Measurements from ENCODE around the gene BTBD18. TPM values are rescaled to one million over a fixed set of nuclear protein-coding genes. Genes with fewer than 3 reads are reported as not detected.
A peak's percentile ranks its signal among the peaks of the same experiment; 100 is the strongest.

BTBD18 gene
- polyA plus RNA-seq, 3 donors: 0.10 TPM; not detected in 2

DNA sequence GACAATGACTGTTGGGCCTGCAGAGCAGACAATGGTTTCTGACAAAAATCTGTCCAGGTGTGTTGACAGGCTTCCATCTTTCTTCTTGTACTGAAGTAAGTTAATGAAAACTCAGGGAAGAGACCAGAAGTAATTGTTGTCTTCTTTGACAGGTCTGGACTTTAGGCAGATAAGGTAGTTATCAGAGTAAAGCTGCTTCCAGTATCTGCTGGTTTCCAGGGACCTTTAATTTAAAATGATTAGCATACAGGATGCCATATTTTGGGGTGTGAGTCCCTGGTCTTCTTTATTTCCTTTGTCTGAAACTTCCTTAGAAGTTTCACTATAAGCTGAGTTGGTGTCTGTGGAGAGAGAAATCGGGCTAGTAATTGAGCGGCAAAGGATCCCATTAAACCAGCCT lies 37.8 kb downstream of the BTBD18 start:
- H3K4me1 Mint-ChIP-seq: peaks cover 30% of the 10 kb centered on the region
- H2AFZ ChIP-seq (ENCODE audit: insufficient read depth, low read depth, low read length, poor library complexity, severe bottlenecking): no peak overlapping the region
- peaks cover 22 to 31% of the 10 kb centered on the region in 2 donors for H3K4me1 ChIP-seq (ENCODE audit: control insufficient read depth in 1 of 2, insufficient read depth in 2 of 2, low read length in 2 of 2)
- H3K27ac ChIP-seq (ENCODE audit: low read depth in 1 of 2, low read length in 2 of 2): no peak overlapping the region
- no peak overlapping the region for H3K9ac ChIP-seq (ENCODE audit: insufficient read depth, low read length, poor library complexity, severe bottlenecking)
- H3K4me2 ChIP-seq (replicated peaks; ENCODE audit: extremely low read depth, low read length, poor library complexity, severe bottlenecking): peak overlapping the region; percentile 95
- TF ChIP-seq, protein P1, sequence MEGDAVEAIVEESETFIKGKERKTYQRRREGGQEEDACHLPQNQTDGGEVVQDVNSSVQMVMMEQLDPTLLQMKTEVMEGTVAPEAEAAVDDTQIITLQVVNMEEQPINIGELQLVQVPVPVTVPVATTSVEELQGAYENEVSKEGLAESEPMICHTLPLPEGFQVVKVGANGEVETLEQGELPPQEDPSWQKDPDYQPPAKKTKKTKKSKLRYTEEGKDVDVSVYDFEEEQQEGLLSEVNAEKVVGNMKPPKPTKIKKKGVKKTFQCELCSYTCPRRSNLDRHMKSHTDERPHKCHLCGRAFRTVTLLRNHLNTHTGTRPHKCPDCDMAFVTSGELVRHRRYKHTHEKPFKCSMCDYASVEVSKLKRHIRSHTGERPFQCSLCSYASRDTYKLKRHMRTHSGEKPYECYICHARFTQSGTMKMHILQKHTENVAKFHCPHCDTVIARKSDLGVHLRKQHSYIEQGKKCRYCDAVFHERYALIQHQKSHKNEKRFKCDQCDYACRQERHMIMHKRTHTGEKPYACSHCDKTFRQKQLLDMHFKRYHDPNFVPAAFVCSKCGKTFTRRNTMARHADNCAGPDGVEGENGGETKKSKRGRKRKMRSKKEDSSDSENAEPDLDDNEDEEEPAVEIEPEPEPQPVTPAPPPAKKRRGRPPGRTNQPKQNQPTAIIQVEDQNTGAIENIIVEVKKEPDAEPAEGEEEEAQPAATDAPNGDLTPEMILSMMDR (IDR thresholded peaks at IDR 0.05): no peak
- H3K27ac Mint-ChIP-seq: no peak overlapping the region
- peaks cover 75% of the 10 kb centered on the region for H3K79me2 ChIP-seq (ENCODE audit: insufficient read depth, low read length)
- WGBS (ENCODE audit: insufficient coverage): no CpG with 5 or more reads among the region's 2 CpGs
- peaks cover 17% of the 10 kb centered on the region for H4K20me1 ChIP-seq (ENCODE audit: insufficient read depth, low read length)
- peaks cover 9 to 22% of the 10 kb centered on the region in 2 donors for H3K36me3 Mint-ChIP-seq
- H3K4me3 Mint-ChIP-seq: peak overlapping the region in 1 of 2 donors; percentile 98
- intact Hi-C loops (cut with micrococcal nuclease): loop anchor here (2.0 to 5.0 kb wide), 3 partner anchors 45 to 83 kb away; partner anchors contain the start of gene ZDHHC5 (in 1 of the 2)
- peaks cover 0 to 2% (median 2%) of the 10 kb centered on the region in 3 donors for H3K27me3 Mint-ChIP-seq (ENCODE audit: low read depth in 3 of 3)
- H3K9me3 Mint-ChIP-seq: no peaks in the 10 kb centered on the region
- H3K4me3 ChIP-seq (replicated peaks in 1 of 3; ENCODE audit: low read depth in 2 of 3, low read length in 3 of 3): peak overlapping the region in 1 of 3 experiments; percentile 96
- no peaks in the 10 kb centered on the region for H3K9me3 ChIP-seq (replicated peaks in 1 of 2; ENCODE audit: control insufficient read depth in 1 of 2, insufficient read depth in 1 of 2, low read length in 2 of 2)
- H3K27me3 ChIP-seq (ENCODE audit: control insufficient read depth in 2 of 2, insufficient read depth in 2 of 2, low read length in 2 of 2): no peaks in the 10 kb centered on the region
- H3K36me3 ChIP-seq (replicated peaks in 1 of 2; ENCODE audit: control insufficient read depth in 1 of 2, insufficient read depth in 2 of 2, low read length in 2 of 2): peaks cover 3% of the 10 kb centered on the region in 2 donors
- no peak for DNase-seq

DNA sequence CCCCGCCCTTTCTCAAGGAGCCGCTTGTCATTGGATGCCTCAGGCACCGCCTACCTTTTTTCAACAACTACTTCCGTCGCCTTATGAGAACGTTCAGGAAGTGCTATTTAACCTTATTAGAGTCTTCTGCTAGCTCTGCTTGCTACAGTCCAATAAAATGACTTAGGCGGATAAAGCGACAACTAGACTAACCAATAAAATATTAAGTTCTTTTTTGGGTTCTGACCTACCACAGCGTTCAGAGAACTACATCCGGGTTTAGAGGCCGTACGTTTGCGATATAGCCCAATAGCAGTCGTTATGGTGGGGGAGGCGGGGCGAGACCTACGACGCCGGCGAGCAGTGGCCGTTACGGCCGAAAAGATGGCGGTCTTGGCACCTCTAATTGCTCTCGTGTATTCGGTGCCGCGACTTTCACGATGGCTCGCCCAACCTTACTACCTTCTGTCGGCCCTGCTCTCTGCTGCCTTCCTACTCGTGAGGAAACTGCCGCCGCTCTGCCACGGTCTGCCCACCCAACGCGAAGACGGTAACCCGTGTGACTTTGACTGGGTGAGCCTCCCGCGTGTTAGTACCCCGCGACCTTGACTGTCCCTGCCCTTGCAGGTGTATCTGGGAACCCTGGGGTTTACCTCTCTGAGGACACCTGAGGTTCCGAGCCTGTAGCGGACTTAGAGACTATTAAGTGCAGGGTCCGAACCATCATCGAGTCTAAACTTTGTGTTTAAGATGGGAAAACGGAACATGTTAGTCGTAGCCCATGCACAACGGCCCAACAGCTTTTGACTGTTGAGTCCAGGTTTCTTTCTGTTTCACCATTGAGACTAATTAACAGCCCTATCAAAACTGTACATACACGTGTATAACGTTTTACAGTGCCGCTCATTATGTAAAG lies 39.1 kb downstream of the BTBD18 start, which contains the start of gene TMX2:
TSS of gene TMX2 (plus strand) at position 338 of the 895 bp plus-strand sequence. CDS start at position 364, 26 bp downstream.
- H3K4me3 ChIP-seq (replicated peaks in 1 of 3; ENCODE audit: low read depth in 2 of 3, low read length in 3 of 3): peak within 1 kb of the TSS; percentile 72 to 100 (median 96)
- Mint-ChIP-seq H3K4me1 (peaks cover 32% of the 10 kb centered on the region), H3K4me3 (peak within 1 kb of the TSS; percentile 98), H3K36me3 (peaks cover 7 to 16% of the 10 kb centered on the region in 2 donors), H3K27ac (peak within 1 kb of the TSS; percentile 95 to 99 (median 98)), H3K27me3 (ENCODE audit: low read depth in 3 of 3) (peaks cover 0 to 2% (median 2%) of the 10 kb centered on the region in 3 donors), H3K9me3 (no peaks in the 10 kb centered on the region)
- peak within 1 kb of the TSS; percentile 97 for H2AFZ ChIP-seq (ENCODE audit: insufficient read depth, low read depth, low read length, poor library complexity, severe bottlenecking)
- 0% methylated on average over 44 of the region's 53 CpGs for WGBS (ENCODE audit: insufficient coverage)
- H3K9ac ChIP-seq (ENCODE audit: insufficient read depth, low read length, poor library complexity, severe bottlenecking): peak within 1 kb of the TSS; percentile 87
- peaks cover 76% of the 10 kb centered on the region for H3K79me2 ChIP-seq (ENCODE audit: insufficient read depth, low read length)
- DNase-seq: peak; percentile 96 to 99 (median 98)
- no peaks in the 10 kb centered on the region for H3K27me3 ChIP-seq (ENCODE audit: control insufficient read depth in 2 of 2, insufficient read depth in 2 of 2, low read length in 2 of 2)
- TF ChIP-seq, protein P1 (IDR thresholded peaks at IDR 0.05): no peak
- H4K20me1 ChIP-seq (ENCODE audit: insufficient read depth, low read length): peaks cover 5% of the 10 kb centered on the region
- H3K9me3 ChIP-seq (replicated peaks in 1 of 2; ENCODE audit: control insufficient read depth in 1 of 2, insufficient read depth in 1 of 2, low read length in 2 of 2): no peaks in the 10 kb centered on the region
- H3K27ac ChIP-seq (ENCODE audit: low read depth in 1 of 2, low read length in 2 of 2): peak within 1 kb of the TSS; percentile 72 to 97
- intact Hi-C loops (cut with micrococcal nuclease): loop anchor here (2.0 to 5.0 kb wide), 3 partner anchors 44 to 85 kb away; partner anchors contain the start of gene ZDHHC5 (in 1 of the 2)
- peaks cover 3 to 14% of the 10 kb centered on the region in 2 donors for H3K36me3 ChIP-seq (replicated peaks in 1 of 2; ENCODE audit: control insufficient read depth in 1 of 2, insufficient read depth in 2 of 2, low read length in 2 of 2)
- H3K4me1 ChIP-seq (ENCODE audit: control insufficient read depth in 1 of 2, insufficient read depth in 2 of 2, low read length in 2 of 2): peaks cover 22 to 31% of the 10 kb centered on the region in 2 donors
- peak within 1 kb of the TSS; percentile 95 for H3K4me2 ChIP-seq (replicated peaks; ENCODE audit: extremely low read depth, low read length, poor library complexity, severe bottlenecking)
